Measurements from ENCODE around the gene ZNF184.

Gene ZNF184

GRCh38 chr6:27502508-27503435, 29.9 kb upstream of the ZNF184 start:
- H3K4me3 Mint-ChIP-seq = peak overlapping the region; percentile 91
- peaks cover 36% of the 10 kb centered on the region for H3K4me1 Mint-ChIP-seq
- ATAC-seq (replicated peaks; ENCODE audit: extremely low read depth, poor library complexity, severe bottlenecking) = peak; percentile 62
- H3K9me3 Mint-ChIP-seq = no peaks in the 10 kb centered on the region
- peak; percentile 41 to 68 for DNase-seq (ENCODE audit: low spot score in 2 of 2)
- peaks cover 11% of the 10 kb centered on the region for H3K27me3 Mint-ChIP-seq
- H3K36me3 Mint-ChIP-seq (ENCODE audit: insufficient read depth) = peaks cover 33% of the 10 kb centered on the region
- peak overlapping the region; percentile 95 for H3K27ac Mint-ChIP-seq (ENCODE audit: low read depth)

- DNase-seq (ENCODE audit: low spot score in 2 of 2) = no peak
- Mint-ChIP-seq H3K27me3 (peaks cover 19% of the 10 kb centered on the region), H3K4me3 (no peak overlapping the region), H3K9me3 (no peaks in the 10 kb centered on the region), H3K27ac (ENCODE audit: low read depth) (no peak overlapping the region), H3K36me3 (ENCODE audit: insufficient read depth) (peaks cover 35% of the 10 kb centered on the region), H3K4me1 (peaks cover 36% of the 10 kb centered on the region)
- no peak for ATAC-seq (replicated peaks; ENCODE audit: extremely low read depth, poor library complexity, severe bottlenecking)
Measured at GRCh38 chr6:27501187-27501586, 28.3 kb upstream of the ZNF184 start.

- no peaks in the 10 kb centered on the region for H3K9me3 Mint-ChIP-seq
- H3K4me1 Mint-ChIP-seq = peaks cover 35% of the 10 kb centered on the region
- H3K27me3 Mint-ChIP-seq = peaks cover 29% of the 10 kb centered on the region
Measured at GRCh38 chr6:27500177-27500576, 27.3 kb upstream of the ZNF184 start.

GRCh38 chr6:27495386-27496135, 22.7 kb upstream of the ZNF184 start:
- Mint-ChIP-seq H3K4me3 (peak overlapping the region; percentile 19), H3K4me1 (peaks cover 12% of the 10 kb centered on the region), H3K36me3 (ENCODE audit: insufficient read depth) (peaks cover 6% of the 10 kb centered on the region), H3K9me3 (no peaks in the 10 kb centered on the region), H3K27ac (ENCODE audit: low read depth) (no peak overlapping the region), H3K27me3 (peaks cover 57% of the 10 kb centered on the region)
- ATAC-seq (replicated peaks; ENCODE audit: extremely low read depth, poor library complexity, severe bottlenecking) (no peak), DNase-seq (ENCODE audit: low spot score in 2 of 2) (no peak)

More at GRCh38 chr6:27500177-27500576, 27.3 kb upstream of the ZNF184 start:
- Mint-ChIP-seq H3K27ac (ENCODE audit: low read depth) (peak overlapping the region; percentile 33), H3K36me3 (ENCODE audit: insufficient read depth) (peaks cover 32% of the 10 kb centered on the region), H3K4me3 (no peak overlapping the region)
- no peak for DNase-seq (ENCODE audit: low spot score in 2 of 2)
- ATAC-seq (replicated peaks; ENCODE audit: extremely low read depth, poor library complexity, severe bottlenecking) = no peak

GRCh38 chr6:27494987-27495385, 22.1 kb upstream of the ZNF184 start:
- DNase-seq (ENCODE audit: low spot score in 2 of 2) (no peak), ATAC-seq (replicated peaks; ENCODE audit: extremely low read depth, poor library complexity, severe bottlenecking) (no peak)
- no peaks in the 10 kb centered on the region for H3K9me3 Mint-ChIP-seq
- peaks cover 6% of the 10 kb centered on the region for H3K36me3 Mint-ChIP-seq (ENCODE audit: insufficient read depth)
- peaks cover 12% of the 10 kb centered on the region for H3K4me1 Mint-ChIP-seq
- peak overlapping the region; percentile 19 for H3K4me3 Mint-ChIP-seq
- H3K27me3 Mint-ChIP-seq = peaks cover 51% of the 10 kb centered on the region
- H3K27ac Mint-ChIP-seq (ENCODE audit: low read depth) = no peak overlapping the region

GRCh38 chr6:27494103-27494502, 21.2 kb upstream of the ZNF184 start:
- peaks cover 12% of the 10 kb centered on the region for H3K4me1 Mint-ChIP-seq
- H3K9me3 Mint-ChIP-seq = no peaks in the 10 kb centered on the region
- no peak for DNase-seq (ENCODE audit: low spot score in 2 of 2)
- H3K27ac Mint-ChIP-seq (ENCODE audit: low read depth) = no peak overlapping the region
- peaks cover 6% of the 10 kb centered on the region for H3K36me3 Mint-ChIP-seq (ENCODE audit: insufficient read depth)
- no peak for ATAC-seq (replicated peaks; ENCODE audit: extremely low read depth, poor library complexity, severe bottlenecking)
- H3K27me3 Mint-ChIP-seq = peaks cover 46% of the 10 kb centered on the region
- no peak overlapping the region for H3K4me3 Mint-ChIP-seq

GRCh38 chr6:27492631-27493190, 19.8 kb upstream of the ZNF184 start:
- no peaks in the 10 kb centered on the region for H3K9me3 Mint-ChIP-seq
- H3K4me3 Mint-ChIP-seq = no peak overlapping the region
- no peak for ATAC-seq (replicated peaks; ENCODE audit: extremely low read depth, poor library complexity, severe bottlenecking)
- peaks cover 46% of the 10 kb centered on the region for H3K27me3 Mint-ChIP-seq
- H3K4me1 Mint-ChIP-seq = peaks cover 12% of the 10 kb centered on the region
- peaks cover 6% of the 10 kb centered on the region for H3K36me3 Mint-ChIP-seq (ENCODE audit: insufficient read depth)
- H3K27ac Mint-ChIP-seq (ENCODE audit: low read depth) = no peak overlapping the region
- DNase-seq (ENCODE audit: low spot score in 2 of 2) = no peak

GRCh38 chr6:27479319-27480182, 6.6 kb upstream of the ZNF184 start:
- no peaks in the 10 kb centered on the region for H3K9me3 Mint-ChIP-seq
- H3K4me1 Mint-ChIP-seq = no peaks in the 10 kb centered on the region
- DNase-seq (ENCODE audit: low spot score in 2 of 2) = peak; percentile 93 to 94
- no peak overlapping the region for H3K4me3 Mint-ChIP-seq
- peak; percentile 81 for ATAC-seq (replicated peaks; ENCODE audit: extremely low read depth, poor library complexity, severe bottlenecking)
- no peak overlapping the region for H3K27ac Mint-ChIP-seq (ENCODE audit: low read depth)
- peaks cover 3% of the 10 kb centered on the region for H3K36me3 Mint-ChIP-seq (ENCODE audit: insufficient read depth)
- no peaks in the 10 kb centered on the region for H3K27me3 Mint-ChIP-seq

- H3K4me1 Mint-ChIP-seq = no peaks in the 10 kb centered on the region
- peaks cover 3% of the 10 kb centered on the region for H3K36me3 Mint-ChIP-seq (ENCODE audit: insufficient read depth)
- no peak overlapping the region for H3K27ac Mint-ChIP-seq (ENCODE audit: low read depth)
- ATAC-seq (replicated peaks; ENCODE audit: extremely low read depth, poor library complexity, severe bottlenecking) = peak; percentile 66
- no peaks in the 10 kb centered on the region for H3K27me3 Mint-ChIP-seq
- DNase-seq (ENCODE audit: low spot score in 2 of 2) = peak; percentile 93
- no peaks in the 10 kb centered on the region for H3K9me3 Mint-ChIP-seq
- no peak overlapping the region for H3K4me3 Mint-ChIP-seq
Measured at GRCh38 chr6:27478706-27479318, 5.9 kb upstream of the ZNF184 start.

- no peak overlapping the region for H3K27ac Mint-ChIP-seq (ENCODE audit: low read depth)
- H3K27me3 Mint-ChIP-seq = no peaks in the 10 kb centered on the region
- peaks cover 7% of the 10 kb centered on the region for H3K36me3 Mint-ChIP-seq (ENCODE audit: insufficient read depth)
- DNase-seq (ENCODE audit: low spot score in 2 of 2) (no peak), ATAC-seq (replicated peaks; ENCODE audit: extremely low read depth, poor library complexity, severe bottlenecking) (no peak)
- H3K9me3 Mint-ChIP-seq = no peaks in the 10 kb centered on the region
- no peaks in the 10 kb centered on the region for H3K4me1 Mint-ChIP-seq
- H3K4me3 Mint-ChIP-seq = no peak overlapping the region
Measured at GRCh38 chr6:27478141-27478705, 5.3 kb upstream of the ZNF184 start.

GRCh38 chr6:27477318-27478013, 4.6 kb upstream of the ZNF184 start:
- Mint-ChIP-seq H3K27me3 (no peaks in the 10 kb centered on the region), H3K36me3 (ENCODE audit: insufficient read depth) (peaks cover 14% of the 10 kb centered on the region), H3K27ac (ENCODE audit: low read depth) (no peak overlapping the region), H3K4me1 (peaks cover under 1% of the 10 kb centered on the region), H3K4me3 (no peak overlapping the region), H3K9me3 (no peaks in the 10 kb centered on the region)
- DNase-seq (ENCODE audit: low spot score in 2 of 2) (no peak), ATAC-seq (replicated peaks; ENCODE audit: extremely low read depth, poor library complexity, severe bottlenecking) (no peak)
